Thyroid gland (tissue), 4 donors: ENCODE measurements around the gene PSEN2. TPM values are rescaled to one million over a fixed set of nuclear protein-coding genes. Genes with fewer than 3 reads are reported as not detected.

Experiments
- DNase-seq, 2 donors: peaks; one replicate each; pipeline ENCODE4 v3.0.0-alpha.2; 2019
- H3K27ac ChIP-seq, 3 donors: fragments of 200-600 bp; sonication (generic); 1 replicate in 2 of 3; 2 replicates in 1 of 3; pipeline ENCODE4 v1.5.1; 2016 to 2019; ENCODE audit warnings: mild to moderate bottlenecking in 1 of 3, moderate library complexity in 1 of 3
- H3K27me3 ChIP-seq: fragments of 200-600 bp; sonication (generic); one replicate; pipeline ENCODE4 v1.5.1; 2019
- H3K36me3 ChIP-seq, 2 donors: fragments of 200-600 bp; sonication (generic); one replicate each; pipeline ENCODE4 v1.5.1; 2016 to 2019
- H3K4me1 ChIP-seq, 2 donors: fragments of 200-600 bp; sonication (generic); one replicate each; pipeline ENCODE4 v1.5.1; 2017 to 2019
- H3K4me3 ChIP-seq, 3 donors: fragments of 200-600 bp; sonication (generic); replicated peaks in 1 of 3; 1 replicate in 2 of 3; 2 replicates in 1 of 3; pipeline ENCODE4 v1.5.1; 2016; ENCODE audit warnings: mild to moderate bottlenecking in 1 of 3
- H3K9me3 ChIP-seq: fragments of 200-600 bp; sonication (generic); one replicate; pipeline ENCODE4 v1.5.1; 2017
- CTCF ChIP-seq, 6 experiments: fragments of 200-600 bp in 3 of 6; fragments of 450-650 bp in 3 of 6; sonication (generic) in 3 of 6; IDR thresholded peaks; one replicate each; pipeline ENCODE4 v1.5.1; 2016 to 2019; ENCODE audit warnings: antibody characterized with exemption in 6 of 6, mild to moderate bottlenecking in 2 of 6, inconsistent platforms in 1 of 6, moderate library complexity in 1 of 6
- POLR2A ChIP-seq, 2 donors: fragments of 450-650 bp; IDR thresholded peaks; one replicate each; pipeline ENCODE4 v1.6.1; 2017; ENCODE audit warnings: antibody characterized with exemption in 2 of 2, mild to moderate bottlenecking in 2 of 2, moderate library complexity in 1 of 2
- WGBS, 2 donors: methylation state at CpG; one replicate each; pipeline ENCODE4 v1.1.5; 2017; 5-methylcytosine and 5-hydroxymethylcytosine counted together
- intact Hi-C: fragments of 100-400 bp; cut with DNase I; formaldehyde crosslinking; loops from one replicate; pipeline ENCODE4 v1.15.1; 2023
- total RNA-seq, 4 donors: library from RNA; depleted of rRNA; stranded (reverse); fragments of >200 nt; gene quantifications; one replicate each; pipeline ENCODE4 v1.2.3, GENCODE V29; 2016

Gene PSEN2
- total RNA-seq, 4 donors from 2014 or later = 22.0 to 31.0 (median 24.6) TPM

GRCh38 chr1:226884966-226885820 is 14.8 kb downstream of the PSEN2 start:
- no peak overlapping the region for H3K4me3 ChIP-seq
- H3K4me1 ChIP-seq = peaks cover 7 to 22% of the 10 kb centered on the region in 2 donors
- H3K27me3 ChIP-seq = no peaks in the 10 kb centered on the region
- no peak for DNase-seq
- no peaks in the 10 kb centered on the region for H3K36me3 ChIP-seq
- WGBS, 2 donors = 83 to 90% methylated on average over 19 of the region's 20 CpGs
- H3K9me3 ChIP-seq = no peaks in the 10 kb centered on the region
- intact Hi-C loops = no loop called here
- TF ChIP-seq CTCF (IDR thresholded peaks at IDR 0.05) (no peak), POLR2A (IDR thresholded peaks at IDR 0.05) (no peak)
- H3K27ac ChIP-seq = no peak overlapping the region

GRCh38 chr1:226886122-226886901 is 15.9 kb downstream of the PSEN2 start:
- Histone ChIP-seq H3K9me3 (no peaks in the 10 kb centered on the region), H3K27ac (no peak overlapping the region), H3K4me1 (peaks cover 7 to 22% of the 10 kb centered on the region in 2 donors), H3K27me3 (no peaks in the 10 kb centered on the region), H3K4me3 (no peak overlapping the region), H3K36me3 (peaks cover 0 to under 1% of the 10 kb centered on the region in 2 donors)
- WGBS, 2 donors = 72 to 75% methylated on average over 9 of the region's 9 CpGs
- TF ChIP-seq CTCF (IDR thresholded peaks at IDR 0.05) = no peak
- no peak for TF ChIP-seq POLR2A (IDR thresholded peaks at IDR 0.05)
- intact Hi-C loops = no loop called here
- no peak for DNase-seq

- WGBS, 2 donors = 93 to 98% methylated on average over 4 to 5 of the region's 6 CpGs
- intact Hi-C loops = no loop called here
Measured at GRCh38 chr1:226887006-226887405, 16.6 kb downstream of the PSEN2 start.

GRCh38 chr1:226888021-226888420 is 17.6 kb downstream of the PSEN2 start:
- DNase-seq = no peak
- TF ChIP-seq POLR2A (IDR thresholded peaks at IDR 0.05) = no peak
- no peak for TF ChIP-seq CTCF (IDR thresholded peaks at IDR 0.05)
- intact Hi-C loops = no loop called here
- Histone ChIP-seq H3K27ac (no peak overlapping the region), H3K4me1 (peaks cover 0 to 12% of the 10 kb centered on the region in 2 donors), H3K4me3 (no peak overlapping the region), H3K9me3 (no peaks in the 10 kb centered on the region), H3K36me3 (peaks cover 4% of the 10 kb centered on the region in 2 donors), H3K27me3 (no peaks in the 10 kb centered on the region)
- 91 to 97% methylated on average over 8 of the region's 8 CpGs for WGBS, 2 donors

More at GRCh38 chr1:226887006-226887405, 16.6 kb downstream of the PSEN2 start:
- Histone ChIP-seq H3K4me1 (peaks cover 7 to 21% of the 10 kb centered on the region in 2 donors), H3K27me3 (no peaks in the 10 kb centered on the region), H3K9me3 (no peaks in the 10 kb centered on the region), H3K4me3 (no peak overlapping the region), H3K27ac (no peak overlapping the region), H3K36me3 (peaks cover 4% of the 10 kb centered on the region in 2 donors)
- no peak for DNase-seq
- TF ChIP-seq CTCF (IDR thresholded peaks at IDR 0.05) = no peak
- TF ChIP-seq POLR2A (IDR thresholded peaks at IDR 0.05) = no peak
